Omental fat pad (tissue), 4 donors: Measurements from ENCODE around the gene ELOA. TPM values are rescaled to one million over a fixed set of nuclear protein-coding genes. Genes with fewer than 3 reads are reported as not detected.
"Not testable (repeated sequence)": the region's sequence is repeated elsewhere in the genome, so short reads cannot be mapped to it uniquely, and the experiment has no call there.

Experiments used
- ATAC-seq: fragments of 150-250 bp; one replicate; pipeline ENCODE4 v1.9.1; 2016; ENCODE audit warnings: mild to moderate bottlenecking, moderate library complexity; ENCODE audit not compliant: low FRiP score
- DNase-seq: peaks from one replicate; pipeline ENCODE4 v3.0.0-alpha.2; 2019; ENCODE audit warnings: low spot score
- CTCF ChIP-seq, 3 donors: fragments of 450-650 bp; IDR thresholded peaks; one replicate each; pipeline ENCODE4 v1.5.1; 2016 to 2017; ENCODE audit warnings: antibody characterized with exemption in 3 of 3, mild to moderate bottlenecking in 3 of 3, moderate library complexity in 2 of 3
- total RNA-seq, 4 donors: library from RNA; depleted of rRNA; stranded (reverse); fragments of >200 nt; gene quantifications; one replicate each; pipeline ENCODE4 v1.1.0, GENCODE V29; 2016

The ELOA gene
- total RNA-seq, 4 donors from 2014 or later, result 44.1 to 73.7 (median 54.1) TPM

- DNase-seq (no peak), ATAC-seq (no peak)
- TF ChIP-seq CTCF (IDR thresholded peaks at IDR 0.05), result no peak
Observed at GRCh38 chr1:23793018-23793781, 49.9 kb downstream of the ELOA start.

- no peak for ATAC-seq
- no peak for TF ChIP-seq CTCF (IDR thresholded peaks at IDR 0.05)
Observed at GRCh38 chr1:23793861-23794731, 50.8 kb downstream of the ELOA start.

GRCh38 chr1:23794732-23795182 is 51.5 kb downstream of the ELOA start:
- ATAC-seq, DNase-seq: not testable (repeated sequence)

More at GRCh38 chr1:23793861-23794731, 50.8 kb downstream of the ELOA start:
- no peak for DNase-seq

- no peak for TF ChIP-seq CTCF (IDR thresholded peaks at IDR 0.05)
- DNase-seq (no peak), ATAC-seq (no peak)
Observed at GRCh38 chr1:23795676-23796465, 52.6 kb downstream of the ELOA start.

- TF ChIP-seq CTCF (IDR thresholded peaks at IDR 0.05), result no peak
- no peak for DNase-seq
Observed at GRCh38 chr1:23796466-23797271, 53.4 kb downstream of the ELOA start.

GRCh38 chr1:23797478-23798448 is 54.5 kb downstream of the ELOA start:
- no peak for TF ChIP-seq CTCF (IDR thresholded peaks at IDR 0.05)
- DNase-seq (no peak), ATAC-seq (no peak)

More at GRCh38 chr1:23796466-23797271, 53.4 kb downstream of the ELOA start:
- ATAC-seq, result no peak
